Measurements from ENCODE around the gene WDR76. TPM values are rescaled to one million over a fixed set of nuclear protein-coding genes. Genes with fewer than 3 reads are reported as not detected.

The WDR76 gene
- total RNA-seq, 1 experiment from 2014 or later = 29.6 TPM

GRCh38 chr15:43898891-43899290, 72.1 kb downstream of the WDR76 start:
- in situ Hi-C loops (cut with HindIII; ENCODE audit: low pct_unique_long_range_greater_than_20kb, low sequenced_read_pairs) = no loop called here
- no peak for DNase-seq (ENCODE audit: low read depth)

- in situ Hi-C loops (cut with HindIII; ENCODE audit: low pct_unique_long_range_greater_than_20kb, low sequenced_read_pairs) = no loop called here
- no peak for DNase-seq (ENCODE audit: low read depth)
Measured at GRCh38 chr15:43899928-43900327, 73.1 kb downstream of the WDR76 start.

- DNase-seq (ENCODE audit: low read depth) = no peak
- in situ Hi-C loops (cut with HindIII; ENCODE audit: low pct_unique_long_range_greater_than_20kb, low sequenced_read_pairs) = no loop called here
Measured at GRCh38 chr15:43900996-43901395, 74.2 kb downstream of the WDR76 start.

- in situ Hi-C loops (cut with HindIII; ENCODE audit: low pct_unique_long_range_greater_than_20kb, low sequenced_read_pairs) = no loop called here
- DNase-seq (ENCODE audit: low read depth) = no peak
Measured at GRCh38 chr15:43901495-43901894, 74.7 kb downstream of the WDR76 start.

- DNase-seq (ENCODE audit: low read depth) = peak; percentile 54
- in situ Hi-C loops (cut with HindIII; ENCODE audit: low pct_unique_long_range_greater_than_20kb, low sequenced_read_pairs) = no loop called here
Measured at GRCh38 chr15:43903864-43904290, 77.1 kb downstream of the WDR76 start.

- in situ Hi-C loops (cut with HindIII; ENCODE audit: low pct_unique_long_range_greater_than_20kb, low sequenced_read_pairs) = no loop called here
- no peak for DNase-seq (ENCODE audit: low read depth)
Measured at GRCh38 chr15:43905755-43906154, 79.0 kb downstream of the WDR76 start.

- in situ Hi-C loops (cut with HindIII; ENCODE audit: low pct_unique_long_range_greater_than_20kb, low sequenced_read_pairs) = no loop called here
- no peak for DNase-seq (ENCODE audit: low read depth)
Measured at GRCh38 chr15:43908516-43909050, 81.8 kb downstream of the WDR76 start.

GRCh38 chr15:43911235-43911781, 84.5 kb downstream of the WDR76 start:
- in situ Hi-C loops (cut with HindIII; ENCODE audit: low pct_unique_long_range_greater_than_20kb, low sequenced_read_pairs) = no loop called here
- peak; percentile 71 for DNase-seq (ENCODE audit: low read depth)

GRCh38 chr15:43912208-43912607, 85.4 kb downstream of the WDR76 start:
- DNase-seq (ENCODE audit: low read depth) = no peak
- in situ Hi-C loops (cut with HindIII; ENCODE audit: low pct_unique_long_range_greater_than_20kb, low sequenced_read_pairs) = no loop called here

GRCh38 chr15:43913026-43913780, 86.4 kb downstream of the WDR76 start:
- DNase-seq (ENCODE audit: low read depth) = peak; percentile 95
- in situ Hi-C loops (cut with HindIII; ENCODE audit: low pct_unique_long_range_greater_than_20kb, low sequenced_read_pairs) = no loop called here

- in situ Hi-C loops (cut with HindIII; ENCODE audit: low pct_unique_long_range_greater_than_20kb, low sequenced_read_pairs) = no loop called here
- DNase-seq (ENCODE audit: low read depth) = no peak
Measured at GRCh38 chr15:43913941-43914340, 87.1 kb downstream of the WDR76 start.

GRCh38 chr15:43915631-43916325, 89.0 kb downstream of the WDR76 start:
- no peak for DNase-seq (ENCODE audit: low read depth)
- in situ Hi-C loops (cut with HindIII; ENCODE audit: low pct_unique_long_range_greater_than_20kb, low sequenced_read_pairs) = no loop called here

- in situ Hi-C loops (cut with HindIII; ENCODE audit: low pct_unique_long_range_greater_than_20kb, low sequenced_read_pairs) = no loop called here
Measured at GRCh38 chr15:43916326-43916660, 89.5 kb downstream of the WDR76 start.

More at GRCh38 chr15:43916326-43916660, 89.5 kb downstream of the WDR76 start:
- no peak for DNase-seq (ENCODE audit: low read depth)

Other genes with a start within 250 kb of the WDR76 start
- 4.5 and 17.6 TPM in 2 replicates for gene PPIP5K1, start 236.8 kb upstream of the WDR76 start, total RNA-seq (2014; rRNA removed; shearing (Covaris generic); ENCODE audit: low replicate concordance)
- gene CKMT1B, start 233.0 kb upstream of the WDR76 start, total RNA-seq (2014; rRNA removed; shearing (Covaris generic); ENCODE audit: low replicate concordance) = 12.5 TPM in 1 of 2 replicates, not detected in the other
- gene STRC, start 208.2 kb upstream of the WDR76 start, total RNA-seq (2014; rRNA removed; shearing (Covaris generic); ENCODE audit: low replicate concordance) = not detected in 2 replicates
- gene CATSPER2, start 178.2 kb upstream of the WDR76 start, total RNA-seq (2014; rRNA removed; shearing (Covaris generic); ENCODE audit: low replicate concordance) = 0.37 and 5.8 TPM in 2 replicates
- gene CKMT1A, start 133.1 kb upstream of the WDR76 start, total RNA-seq (2014; rRNA removed; shearing (Covaris generic); ENCODE audit: low replicate concordance) = 0.78 TPM in 1 of 2 replicates, not detected in the other
- 180 and 200 TPM in 2 replicates for gene PDIA3, start 80.6 kb upstream of the WDR76 start, total RNA-seq (2014; rRNA removed; shearing (Covaris generic); ENCODE audit: low replicate concordance)
- gene ELL3, start 50.0 kb upstream of the WDR76 start, total RNA-seq (2014; rRNA removed; shearing (Covaris generic); ENCODE audit: low replicate concordance) = 8.1 and 11.6 TPM in 2 replicates
- 1,425 and 1,758 TPM in 2 replicates for gene SERF2, start 34.7 kb upstream of the WDR76 start, total RNA-seq (2014; rRNA removed; shearing (Covaris generic); ENCODE audit: low replicate concordance)
- not detected in 2 replicates for gene SERINC4, start 26.8 kb upstream of the WDR76 start, total RNA-seq (2014; rRNA removed; shearing (Covaris generic); ENCODE audit: low replicate concordance)
- 0.81 and 3.8 TPM in 2 replicates for gene HYPK, start 26.4 kb upstream of the WDR76 start, total RNA-seq (2014; rRNA removed; shearing (Covaris generic); ENCODE audit: low replicate concordance)
- 5.3 and 9.5 TPM in 2 replicates for gene MFAP1, start 2.3 kb upstream of the WDR76 start, total RNA-seq (2014; rRNA removed; shearing (Covaris generic); ENCODE audit: low replicate concordance)

Measured in Caki2 (cell line).